ENCODE results near the gene CCL21.
A peak's percentile ranks its signal among the peaks of the same experiment; 100 is the strongest.

CCL21 gene

GRCh38 chr9:34665381-34666250 is 44.3 kb downstream of the CCL21 start:
- no peak for DNase-seq

GRCh38 chr9:34665067-34665380 is 44.9 kb downstream of the CCL21 start:
- DNase-seq = no peak

- peak; percentile 22 for DNase-seq
These were observed 45.5 kb downstream of the CCL21 start for GRCh38 chr9:34664281-34665066.

GRCh38 chr9:34663303-34663605 is 46.7 kb downstream of the CCL21 start:
- no peak for DNase-seq

DNA sequence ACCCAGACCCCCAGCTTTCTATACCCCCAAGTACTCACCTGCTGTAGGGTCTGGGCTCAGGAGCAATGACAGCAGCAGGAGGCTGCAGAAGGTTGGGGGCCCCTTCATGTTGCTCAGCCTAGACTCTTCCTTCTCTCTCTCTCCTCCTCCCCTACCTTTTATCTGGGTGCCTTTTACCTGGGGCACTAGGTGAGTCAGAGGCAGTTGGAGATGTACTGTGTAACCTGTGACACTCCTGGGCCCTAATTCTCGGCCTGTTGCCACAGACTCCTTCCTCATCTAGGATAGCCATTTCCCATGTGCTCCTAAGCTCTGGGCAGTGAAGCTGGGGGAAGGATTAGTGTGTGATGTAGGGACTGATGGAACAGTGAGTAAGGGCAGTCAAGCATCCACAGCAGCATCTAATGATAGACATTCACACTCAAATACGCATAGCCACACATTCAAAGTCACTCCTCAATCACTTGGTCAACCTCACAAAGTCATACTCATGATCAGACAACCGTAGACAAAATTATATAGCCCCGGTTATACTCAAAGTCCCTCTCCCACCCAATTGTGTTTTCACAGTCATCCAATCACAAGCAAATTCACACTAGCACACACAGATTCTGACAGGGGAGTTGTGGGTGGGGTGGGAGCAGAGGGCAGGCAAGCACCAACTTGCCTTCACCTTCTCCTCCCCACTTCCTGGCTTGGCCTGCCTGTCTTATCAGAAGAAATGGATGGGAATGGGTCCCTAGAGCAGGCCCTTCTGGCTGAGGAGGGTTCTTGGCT is 47.2 kb downstream of the CCL21 start, which contains the start of gene CCL27:
TSS of gene CCL27 (minus strand) at position 132 of the 777 bp plus-strand sequence. CDS start at position 108, 24 bp downstream.
- DNase-seq = no peak

GRCh38 chr9:34659592-34660253 is 50.2 kb downstream of the CCL21 start:
- DNase-seq = no peak

Data from KG1 (cell line).